GM12875 (cell line): ENCODE data around the gene ORAI2.

ENCODE experiments used
- H3K4me3 ChIP-seq: one replicate; pipeline ENCODE4 v1.5.1; 2011; ENCODE audit warnings: low read depth, low read length, control low read depth
- CTCF ChIP-seq: IDR thresholded peaks from 2 replicates; pipeline ENCODE4 v1.5.1; 2011; ENCODE audit warnings: low read depth, mild to moderate bottlenecking, control low read depth, inconsistent platforms, low read length, moderate library complexity, borderline replicate concordance; ENCODE audit not compliant: insufficient read depth

The ORAI2 gene

GRCh38 chr7:102434039-102434486 is 688 bp downstream of the ORAI2 start:
- peak overlapping the region; percentile 86 for H3K4me3 ChIP-seq
- TF ChIP-seq CTCF, result no peak

DNA sequence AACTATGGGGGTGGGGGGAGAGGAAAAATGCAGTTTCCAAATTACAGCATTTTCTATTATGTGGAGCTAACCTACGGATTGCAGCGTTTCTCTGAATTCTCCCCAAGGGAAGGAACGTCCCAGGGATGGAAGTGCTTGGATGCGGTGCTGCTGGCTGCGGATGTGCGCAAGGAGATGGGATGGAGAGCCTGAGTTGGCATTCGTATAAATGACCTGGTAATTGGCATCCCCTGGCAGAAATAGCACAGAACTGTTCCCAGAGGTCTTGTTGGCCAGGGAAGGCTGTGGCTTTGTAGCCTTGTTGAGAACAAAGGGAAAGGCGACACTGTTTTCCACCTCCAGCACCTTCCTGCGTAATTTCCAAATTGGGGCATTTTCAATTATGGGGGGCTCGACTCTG is 2.7 kb downstream of the ORAI2 start:
- TF ChIP-seq CTCF, result no peak
- no peak overlapping the region for H3K4me3 ChIP-seq

GRCh38 chr7:102439963-102440795 is 6.8 kb downstream of the ORAI2 start:
- TF ChIP-seq CTCF, result no peak
- H3K4me3 ChIP-seq, result no peak overlapping the region

DNA sequence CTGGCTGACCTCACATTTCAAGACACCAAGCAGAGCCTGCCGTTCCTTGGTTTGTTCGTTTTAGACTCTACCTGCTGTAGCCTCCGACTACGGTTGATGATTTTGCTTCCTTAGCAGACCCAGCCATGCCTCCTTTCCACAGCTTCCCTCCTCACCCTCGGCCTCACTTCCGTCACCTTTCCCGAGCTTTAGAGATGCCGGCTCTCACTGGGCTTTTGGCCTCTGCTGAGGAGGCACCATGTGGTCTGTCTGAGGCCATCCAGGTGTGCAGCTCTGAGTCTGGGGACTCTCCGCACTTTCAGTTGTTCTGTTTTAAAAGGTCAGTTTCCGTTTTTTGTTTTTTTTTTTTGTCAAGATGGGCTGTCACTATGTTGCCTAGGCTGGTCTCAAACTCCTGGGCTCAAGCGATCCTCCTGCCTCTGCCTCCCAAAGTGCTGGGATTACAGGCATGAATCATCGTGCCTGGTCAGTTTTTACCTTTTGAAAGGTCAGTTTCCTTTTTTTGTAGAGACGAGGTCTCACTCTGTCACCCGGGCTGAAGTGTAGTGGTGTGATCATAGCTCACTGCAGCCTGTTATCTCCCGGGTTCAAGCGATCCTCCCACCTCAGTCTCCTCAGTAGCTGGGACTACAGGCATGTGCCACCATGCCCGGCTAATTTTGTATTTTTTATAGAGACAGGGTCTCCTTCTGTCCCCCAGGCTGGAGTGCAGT is 11.7 kb downstream of the ORAI2 start:
- no peak overlapping the region for H3K4me3 ChIP-seq
- TF ChIP-seq CTCF, result no peak

- H3K4me3 ChIP-seq, result no peak overlapping the region
- no peak for TF ChIP-seq CTCF
Measured at GRCh38 chr7:102445674-102446071, 12.3 kb downstream of the ORAI2 start.

DNA sequence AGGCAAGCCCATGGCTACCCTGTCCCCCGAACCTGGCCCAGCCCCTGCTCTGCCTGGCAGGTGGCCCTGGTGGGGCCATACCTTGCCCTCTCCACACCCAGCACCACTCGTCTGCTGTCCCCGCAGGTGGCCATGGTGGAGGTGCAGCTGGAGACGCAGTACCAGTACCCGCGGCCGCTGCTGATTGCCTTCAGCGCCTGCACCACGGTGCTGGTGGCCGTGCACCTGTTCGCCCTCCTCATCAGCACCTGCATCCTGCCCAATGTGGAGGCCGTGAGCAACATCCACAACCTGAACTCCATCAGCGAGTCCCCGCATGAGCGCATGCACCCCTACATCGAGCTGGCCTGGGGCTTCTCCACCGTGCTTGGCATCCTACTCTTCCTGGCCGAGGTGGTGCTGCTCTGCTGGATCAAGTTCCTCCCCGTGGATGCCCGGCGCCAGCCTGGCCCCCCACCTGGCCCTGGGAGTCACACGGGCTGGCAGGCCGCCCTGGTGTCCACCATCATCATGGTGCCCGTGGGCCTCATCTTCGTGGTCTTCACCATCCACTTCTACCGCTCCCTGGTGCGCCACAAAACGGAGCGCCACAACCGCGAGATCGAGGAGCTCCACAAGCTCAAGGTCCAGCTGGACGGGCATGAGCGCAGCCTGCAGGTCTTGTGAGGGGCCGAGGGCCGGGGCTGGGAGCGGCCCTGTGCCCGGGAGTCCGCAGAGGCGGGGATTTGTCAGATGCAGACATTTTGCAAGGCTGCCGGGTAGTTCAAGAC is 13.2 kb downstream of the ORAI2 start:
- no peak overlapping the region for H3K4me3 ChIP-seq
- no peak for TF ChIP-seq CTCF
